WTC11 (cell line): ENCODE data around the gene NECAB2.

Experiments used
- CTCF ChIP-seq: fragments of 200-600 bp; IDR thresholded peaks from 2 replicates; pipeline ENCODE4 v1.8.0; 2022; ENCODE audit warnings: antibody characterized with exemption
- NR2C2 ChIP-seq: sonication (generic); formaldehyde crosslinking; IDR thresholded peaks from 2 replicates; pipeline ENCODE4 v1.8.0; 2022; ENCODE audit warnings: mild to moderate bottlenecking, missing genetic modification reagents
- NR3C1 ChIP-seq: sonication (generic); formaldehyde crosslinking; conservative IDR thresholded peaks from 2 replicates; pipeline ENCODE4 v1.8.1; 2023; ENCODE audit warnings: low read depth, mild to moderate bottlenecking, missing genetic modification reagents

DNA sequence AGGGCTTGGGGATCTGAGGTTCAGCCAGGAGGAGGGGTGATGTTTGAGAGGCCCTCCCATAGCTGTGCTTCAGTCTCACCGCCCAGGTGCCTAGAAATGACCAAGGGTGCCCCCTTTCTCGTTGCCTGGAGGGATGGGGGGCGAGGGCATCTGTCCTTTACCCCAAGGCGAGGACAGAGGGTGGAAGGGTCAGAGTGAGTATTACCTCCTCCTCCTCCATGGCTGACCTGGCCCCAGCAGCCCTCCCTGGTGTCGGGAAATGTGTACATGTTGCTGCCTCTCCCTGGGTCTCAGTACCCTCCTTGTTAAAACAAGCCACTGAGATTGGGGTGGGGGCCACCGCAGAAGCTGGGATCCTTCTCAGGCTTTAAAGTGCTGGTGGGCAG is 2.4 kb downstream of the NECAB2 start:
- no peak for TF ChIP-seq NR2C2
- TF ChIP-seq CTCF = no peak
- TF ChIP-seq NR3C1 (CRISPR knock-in tag) = no peak
